Activated CD8-positive, alpha-beta memory T cell treated with anti-CD3 and anti-CD28 coated beads, Interleukin-2, amount 50 U/mL, for 4 hours (primary cell): ENCODE measurements around the gene EPHB3.

Source experiments
- DNase-seq: peaks from one replicate; pipeline ENCODE4 v3.0.0-alpha.2; 2020

Gene EPHB3

GRCh38 chr3:184630861-184631471 is 69.4 kb downstream of the EPHB3 start:
- no peak for DNase-seq

GRCh38 chr3:184631472-184631861 is 69.9 kb downstream of the EPHB3 start:
- no peak for DNase-seq
